Activated CD4-positive, alpha-beta T cell treated with anti-CD3 and anti-CD28 coated beads, Interleukin-2, amount 50 U/mL, for 16 hours (primary cell): Measurements from ENCODE around the gene BRD4.
"Not testable (repeated sequence)": the region's sequence is repeated elsewhere in the genome, so short reads cannot be mapped to it uniquely, and the experiment has no call there.

Experiments used
- DNase-seq: peaks from one replicate; pipeline ENCODE4 v3.0.0-alpha.2; 2020

Gene BRD4

GRCh38 chr19:15332311-15332996 lies at the start of gene BRD4:
Gene BRD4, minus strand, starts transcription at chr19:15332539. Its CDS starts 59,440 bp downstream, at chr19:15273099.
- DNase-seq, result peak; percentile 70

GRCh38 chr19:15381864-15382263 lies 49.5 kb upstream of the BRD4 start:
- no peak for DNase-seq

GRCh38 chr19:15381429-15381828 lies 49.1 kb upstream of the BRD4 start:
- DNase-seq, result no peak

GRCh38 chr19:15379999-15380647 lies 47.8 kb upstream of the BRD4 start:
- DNase-seq, result peak; percentile 41

- DNase-seq, result peak; percentile 99
These were observed 47.0 kb upstream of the BRD4 start, which contains the start of gene AKAP8 for GRCh38 chr19:15379083-15379998. Gene AKAP8, minus strand, starts transcription at chr19:15379787. Its CDS starts 56 bp downstream, at chr19:15379731.

- DNase-seq, result peak; percentile 68
These were observed 46.3 kb upstream of the BRD4 start for GRCh38 chr19:15378534-15379082.

- DNase-seq, result no peak
These were observed 42.6 kb upstream of the BRD4 start for GRCh38 chr19:15374796-15375440.

GRCh38 chr19:15374105-15374651 lies 41.8 kb upstream of the BRD4 start:
- no peak for DNase-seq

GRCh38 chr19:15373644-15374043 lies 41.3 kb upstream of the BRD4 start:
- DNase-seq, result no peak

- no peak for DNase-seq
These were observed 40.6 kb upstream of the BRD4 start for GRCh38 chr19:15372891-15373301.

- DNase-seq, result no peak
These were observed 40.1 kb upstream of the BRD4 start for GRCh38 chr19:15372470-15372869.

GRCh38 chr19:15371786-15372380 lies 39.5 kb upstream of the BRD4 start:
- DNase-seq, result no peak

- no peak for DNase-seq
These were observed 38.8 kb upstream of the BRD4 start for GRCh38 chr19:15371119-15371518.

GRCh38 chr19:15369594-15369891 lies 37.2 kb upstream of the BRD4 start:
- no peak for DNase-seq

GRCh38 chr19:15368798-15369593 lies 36.7 kb upstream of the BRD4 start:
- DNase-seq, result no peak

- no peak for DNase-seq
These were observed 35.8 kb upstream of the BRD4 start for GRCh38 chr19:15368051-15368632.

GRCh38 chr19:15367439-15367838 lies 35.1 kb upstream of the BRD4 start:
- no peak for DNase-seq

- no peak for DNase-seq
These were observed 32.9 kb upstream of the BRD4 start for GRCh38 chr19:15365264-15365663.

- not testable (repeated sequence) for DNase-seq
These were observed 31.5 kb upstream of the BRD4 start for GRCh38 chr19:15363791-15364190.

- DNase-seq, result not testable (repeated sequence)
These were observed 30.7 kb upstream of the BRD4 start for GRCh38 chr19:15363048-15363447.

GRCh38 chr19:15360015-15360414 lies 27.7 kb upstream of the BRD4 start:
- peak; percentile 34 for DNase-seq
